Trophoblast cell (in vitro differentiated cells and primary cell): ENCODE measurements around the gene PTP4A1.

Experiments used
- DNase-seq, 2 donors: peaks; one replicate each; pipeline ENCODE4 v3.0.0-alpha.2; 2016
- H2AFZ ChIP-seq: 2 replicates; pipeline ENCODE4 v1.6.1; 2013; ENCODE audit warnings: low read length, moderate library complexity, mild to moderate bottlenecking; ENCODE audit not compliant: insufficient read depth, poor library complexity
- H2AK5ac ChIP-seq: 2 replicates; pipeline ENCODE4 v1.6.1; 2013; ENCODE audit warnings: mild to moderate bottlenecking, low read length
- H2BK120ac ChIP-seq: 2 replicates; pipeline ENCODE4 v1.6.1; 2013; ENCODE audit warnings: low read length, mild to moderate bottlenecking, moderate library complexity; ENCODE audit not compliant: insufficient read depth, poor library complexity
- H2BK12ac ChIP-seq: 2 replicates; pipeline ENCODE4 v1.6.1; 2013; ENCODE audit warnings: mild to moderate bottlenecking, low read length, moderate library complexity
- H2BK5ac ChIP-seq: 2 replicates; pipeline ENCODE4 v1.6.1; 2013; ENCODE audit warnings: low read length, low read depth, moderate library complexity, mild to moderate bottlenecking; ENCODE audit not compliant: poor library complexity
- H3K14ac ChIP-seq: 2 replicates; pipeline ENCODE4 v1.6.1; 2013; ENCODE audit warnings: mild to moderate bottlenecking, low read length
- H3K18ac ChIP-seq: 2 replicates; pipeline ENCODE4 v1.6.1; 2013; ENCODE audit warnings: mild to moderate bottlenecking, low read length
- H3K23ac ChIP-seq: 2 replicates; pipeline ENCODE4 v1.6.1; 2013; ENCODE audit warnings: low read length
- H3K27ac ChIP-seq: 2 replicates; pipeline ENCODE4 v1.5.1; 2013; ENCODE audit warnings: low read depth, mild to moderate bottlenecking, inconsistent platforms, low read length, moderate library complexity
- H3K27me3 ChIP-seq: 2 replicates; pipeline ENCODE4 v1.6.1; 2013; ENCODE audit warnings: inconsistent platforms, mild to moderate bottlenecking, low read length, moderate library complexity; ENCODE audit not compliant: insufficient read depth
- H3K36me3 ChIP-seq, 2 experiments: 1 replicate in 1 of 2; 2 replicates in 1 of 2; pipeline ENCODE4 v1.6.1; 2013; ENCODE audit warnings: low read length in 2 of 2, mild to moderate bottlenecking in 2 of 2, moderate library complexity in 1 of 2; ENCODE audit not compliant: insufficient read depth in 2 of 2, control insufficient read depth in 1 of 2
- H3K4ac ChIP-seq: 2 replicates; pipeline ENCODE4 v1.6.1; 2013; ENCODE audit warnings: low read depth, mild to moderate bottlenecking, low read length, moderate library complexity
- H3K4me1 ChIP-seq, 2 experiments: 1 replicate in 1 of 2; 2 replicates in 1 of 2; pipeline ENCODE4 v1.6.1; 2013; ENCODE audit warnings: low read length in 2 of 2, mild to moderate bottlenecking in 2 of 2, moderate library complexity in 1 of 2; ENCODE audit not compliant: insufficient read depth in 2 of 2, control insufficient read depth in 1 of 2
- H3K4me2 ChIP-seq: 2 replicates; pipeline ENCODE4 v1.6.1; 2013; ENCODE audit warnings: inconsistent platforms, mild to moderate bottlenecking, low read length, moderate library complexity
- H3K4me3 ChIP-seq: 2 replicates; pipeline ENCODE4 v1.5.1; 2013; ENCODE audit warnings: mild to moderate bottlenecking, low read depth, low read length, inconsistent platforms
- H3K79me1 ChIP-seq: one replicate; pipeline ENCODE4 v1.6.1; 2013; ENCODE audit warnings: low read length
- H3K79me2 ChIP-seq: 2 replicates; pipeline ENCODE4 v1.6.1; 2013; ENCODE audit warnings: low read length, mild to moderate bottlenecking; ENCODE audit not compliant: control insufficient read depth, insufficient read depth, poor library complexity
- H3K9ac ChIP-seq: 2 replicates; pipeline ENCODE4 v1.6.1; 2013; ENCODE audit warnings: mild to moderate bottlenecking, low read length
- H3K9me3 ChIP-seq: 2 replicates; pipeline ENCODE4 v1.6.1; 2013; ENCODE audit warnings: low read depth, mild to moderate bottlenecking, control low read depth, inconsistent platforms, low read length; ENCODE audit not compliant: insufficient read depth
- H4K12ac ChIP-seq: 2 replicates; pipeline ENCODE4 v1.6.1; 2013; ENCODE audit warnings: low read depth, mild to moderate bottlenecking, low read length, moderate library complexity
- H4K8ac ChIP-seq: 2 replicates; pipeline ENCODE4 v1.6.1; 2013; ENCODE audit warnings: low read depth, mild to moderate bottlenecking, low read length, moderate library complexity
- H4K91ac ChIP-seq: one replicate; pipeline ENCODE4 v1.6.1; 2013; ENCODE audit warnings: low read depth, mild to moderate bottlenecking, low read length, moderate library complexity
- WGBS: extraction: QIAGEN DNeasy Blood & Tissue Kit; methylation state at CpG from one replicate; pipeline ENCODE4 v1.1.7; 2013; ENCODE audit warnings: missing lambda C conversion rate; ENCODE audit not compliant: insufficient read length, insufficient coverage; ENCODE audit errors: extremely low coverage; 5-methylcytosine and 5-hydroxymethylcytosine counted together

The PTP4A1 gene

DNA sequence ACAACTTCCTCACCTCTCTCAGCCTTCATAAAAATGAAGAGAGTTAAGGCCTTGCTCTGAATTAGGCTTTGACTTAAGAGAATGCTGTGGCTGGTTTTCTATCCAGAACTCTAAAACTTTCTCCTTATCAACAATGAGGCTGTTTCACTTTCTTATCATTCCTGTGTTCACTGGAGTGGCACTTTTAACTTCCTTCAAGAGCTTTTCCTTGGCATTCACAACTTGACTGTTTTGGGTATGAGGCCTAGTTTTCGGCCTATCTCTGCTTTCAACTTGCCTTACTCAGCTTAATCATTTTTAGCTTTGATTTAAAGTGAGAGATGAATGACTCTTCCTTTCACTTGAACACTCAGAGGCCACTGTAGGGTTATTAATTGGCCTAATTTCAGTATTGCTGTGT lies 4.3 kb upstream of the PTP4A1 start:
- no peak overlapping the region for H3K4ac ChIP-seq
- peaks cover 12% of the 10 kb centered on the region for H3K79me1 ChIP-seq
- no peak overlapping the region for H4K12ac ChIP-seq
- no CpG with 5 or more reads among the region's 1 CpG for WGBS
- peaks cover 9% of the 10 kb centered on the region for H3K79me2 ChIP-seq
- no peak overlapping the region for H4K8ac ChIP-seq
- DNase-seq = no peak
- no peaks in the 10 kb centered on the region for H3K9me3 ChIP-seq
- H3K27me3 ChIP-seq = no peaks in the 10 kb centered on the region
- no peak overlapping the region for H3K27ac ChIP-seq
- no peak overlapping the region for H4K91ac ChIP-seq
- no peak overlapping the region for H3K4me3 ChIP-seq
- H2AFZ ChIP-seq = no peak overlapping the region
- no peak overlapping the region for H3K23ac ChIP-seq
- no peak overlapping the region for H3K4me2 ChIP-seq
- H2BK5ac ChIP-seq = no peak overlapping the region
- no peak overlapping the region for H2AK5ac ChIP-seq
- no peak overlapping the region for H2BK120ac ChIP-seq
- no peak overlapping the region for H3K18ac ChIP-seq
- H2BK12ac ChIP-seq = no peak overlapping the region
- H3K9ac ChIP-seq = no peak overlapping the region
- H3K36me3 ChIP-seq = no peaks in the 10 kb centered on the region
- peaks cover 0 to 2% of the 10 kb centered on the region in 2 experiments for H3K4me1 ChIP-seq
- H3K14ac ChIP-seq = no peak overlapping the region

DNA sequence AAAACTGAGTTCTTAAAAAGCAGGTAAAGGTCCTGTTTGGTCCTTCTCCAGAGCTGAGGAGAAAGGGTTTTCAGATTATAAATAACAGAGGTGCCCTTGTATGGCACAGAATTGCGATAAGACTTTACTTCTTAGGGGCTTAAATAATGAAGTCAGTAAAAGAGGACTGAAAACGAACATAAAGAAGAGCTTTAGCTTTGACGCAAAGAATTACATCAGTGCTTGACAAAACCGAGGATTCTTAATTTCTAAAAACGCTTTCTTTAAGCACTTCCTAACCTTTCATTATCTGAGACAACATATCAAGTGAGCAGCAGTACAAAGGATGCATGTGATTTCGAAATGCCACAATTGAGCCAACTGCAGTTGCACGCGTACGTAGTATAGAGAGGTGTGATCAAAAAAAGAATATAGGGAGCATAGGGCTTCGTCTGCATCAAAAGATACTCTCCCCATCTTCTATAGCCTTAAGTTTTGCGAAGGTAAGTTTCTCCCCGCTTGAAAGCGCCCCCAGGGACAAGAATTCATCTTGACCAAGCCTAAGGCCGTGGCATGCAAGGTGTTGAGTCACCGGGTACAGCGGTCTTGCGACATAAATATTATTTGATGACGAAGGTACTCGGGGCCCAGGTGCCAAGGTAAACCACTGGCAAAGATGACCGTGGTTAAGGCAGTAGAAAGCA lies 778 bp upstream of the PTP4A1 start:
- Histone ChIP-seq H3K4me2 (peak overlapping the region; percentile 62), H3K18ac (peak overlapping the region; percentile 90), H3K23ac (no peak overlapping the region), H2AK5ac (peak overlapping the region; percentile 35), H3K4me3 (peak overlapping the region; percentile 65), H3K27ac (peak overlapping the region; percentile 73), H3K4ac (peak overlapping the region; percentile 70), H3K9ac (peak overlapping the region; percentile 20), H3K14ac (peak overlapping the region; percentile 92), H4K12ac (peak overlapping the region; percentile 66), H2BK12ac (peak overlapping the region; percentile 56), H2AFZ (peak overlapping the region; percentile 81), H2BK5ac (peak overlapping the region; percentile 92), H2BK120ac (peak overlapping the region; percentile 76), H3K9me3 (no peaks in the 10 kb centered on the region), H3K79me1 (peaks cover 23% of the 10 kb centered on the region), H4K8ac (peak overlapping the region; percentile 91), H4K91ac (peak overlapping the region; percentile 50), H3K79me2 (peaks cover 15% of the 10 kb centered on the region), H3K36me3 (peaks cover 3% of the 10 kb centered on the region in 2 experiments), H3K4me1 (peaks cover 0 to 3% of the 10 kb centered on the region in 2 experiments), H3K27me3 (no peaks in the 10 kb centered on the region)
- peak; percentile 94 to 98 for DNase-seq
- WGBS = no CpG with 5 or more reads among the region's 20 CpGs

DNA sequence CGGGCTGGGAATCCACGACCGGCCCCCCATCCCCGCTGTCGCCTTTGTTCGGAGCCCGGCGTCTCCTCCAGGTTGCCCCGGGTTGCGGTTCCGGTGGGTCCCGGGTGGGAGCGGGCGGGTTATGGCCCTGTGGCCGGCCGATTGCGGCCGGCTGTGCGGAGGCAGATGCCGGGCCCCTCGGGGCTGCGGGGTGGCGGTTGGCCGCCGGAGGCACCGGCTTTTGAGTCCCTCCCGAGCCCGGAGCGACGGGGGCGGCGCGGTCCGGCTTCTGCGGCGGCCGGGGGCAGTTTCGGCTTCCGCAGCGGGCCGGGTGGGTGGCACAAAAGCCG lies 431 bp downstream of the PTP4A1 start:
- no CpG with 5 or more reads among the region's 42 CpGs for WGBS
- H4K91ac ChIP-seq = peak overlapping the region; percentile 94
- H2BK5ac ChIP-seq = peak overlapping the region; percentile 95
- no peak overlapping the region for H2BK12ac ChIP-seq
- H3K9ac ChIP-seq = peak overlapping the region; percentile 95
- H3K4ac ChIP-seq = peak overlapping the region; percentile 98
- peak overlapping the region; percentile 79 for H3K4me2 ChIP-seq
- no peaks in the 10 kb centered on the region for H3K27me3 ChIP-seq
- H3K9me3 ChIP-seq = no peaks in the 10 kb centered on the region
- peaks cover 15% of the 10 kb centered on the region for H3K79me2 ChIP-seq
- peak overlapping the region; percentile 91 for H2AFZ ChIP-seq
- H3K18ac ChIP-seq = peak overlapping the region; percentile 99
- H3K4me1 ChIP-seq = peaks cover 0 to 2% of the 10 kb centered on the region in 2 experiments
- peak overlapping the region; percentile 93 for H4K8ac ChIP-seq
- peak overlapping the region; percentile 92 for H2AK5ac ChIP-seq
- peak overlapping the region; percentile 99 for H3K27ac ChIP-seq
- peak overlapping the region; percentile 98 for H4K12ac ChIP-seq
- no peak overlapping the region for H3K23ac ChIP-seq
- H3K14ac ChIP-seq = peak overlapping the region; percentile 99
- peaks cover 6% of the 10 kb centered on the region in 2 experiments for H3K36me3 ChIP-seq
- H3K4me3 ChIP-seq = peak overlapping the region; percentile 93
- H2BK120ac ChIP-seq = peak overlapping the region; percentile 96
- H3K79me1 ChIP-seq = peaks cover 23% of the 10 kb centered on the region
- no peak for DNase-seq

GRCh38 chr6:63573076-63573898 lies 1.0 kb downstream of the PTP4A1 start:
- Histone ChIP-seq H3K9me3 (no peaks in the 10 kb centered on the region), H2BK12ac (no peak overlapping the region), H2AK5ac (peak overlapping the region; percentile 93), H2BK5ac (peak overlapping the region; percentile 95), H3K18ac (peak overlapping the region; percentile 99), H4K91ac (peak overlapping the region; percentile 94), H3K9ac (peak overlapping the region; percentile 95), H3K4me1 (peaks cover 0 to 2% of the 10 kb centered on the region in 2 experiments), H2BK120ac (peak overlapping the region; percentile 96), H3K23ac (no peak overlapping the region), H3K79me1 (peaks cover 23% of the 10 kb centered on the region), H3K4me2 (peak overlapping the region; percentile 79), H3K27ac (peak overlapping the region; percentile 99), H2AFZ (peak overlapping the region; percentile 88), H3K27me3 (no peaks in the 10 kb centered on the region), H3K4ac (peak overlapping the region; percentile 98), H4K12ac (peak overlapping the region; percentile 98), H3K36me3 (peaks cover 6% of the 10 kb centered on the region in 2 experiments), H3K4me3 (peak overlapping the region; percentile 93), H3K79me2 (peaks cover 15% of the 10 kb centered on the region), H4K8ac (peak overlapping the region; percentile 93), H3K14ac (peak overlapping the region; percentile 99)
- peak; percentile 92 to 94 for DNase-seq
- no CpG with 5 or more reads among the region's 86 CpGs for WGBS
